GM12864 (cell line): ENCODE results near the gene NET1.

Source experiments
- DNase-seq: peaks from one replicate; pipeline ENCODE4 v3.0.0-alpha.2; 2011; ENCODE audit warnings: low read depth
- H3K4me3 ChIP-seq: 2 replicates; pipeline ENCODE4 v1.5.1; 2011; ENCODE audit warnings: mild to moderate bottlenecking, low read depth, low read length, control low read depth
- TF ChIP-seq, protein P1 (sequence below): IDR thresholded peaks from 2 replicates; pipeline ENCODE4 v1.5.1; 2011; ENCODE audit warnings: low read depth, mild to moderate bottlenecking, moderate library complexity, low read length, control low read depth, inconsistent platforms; ENCODE audit errors: missing control alignments

The NET1 gene

DNA sequence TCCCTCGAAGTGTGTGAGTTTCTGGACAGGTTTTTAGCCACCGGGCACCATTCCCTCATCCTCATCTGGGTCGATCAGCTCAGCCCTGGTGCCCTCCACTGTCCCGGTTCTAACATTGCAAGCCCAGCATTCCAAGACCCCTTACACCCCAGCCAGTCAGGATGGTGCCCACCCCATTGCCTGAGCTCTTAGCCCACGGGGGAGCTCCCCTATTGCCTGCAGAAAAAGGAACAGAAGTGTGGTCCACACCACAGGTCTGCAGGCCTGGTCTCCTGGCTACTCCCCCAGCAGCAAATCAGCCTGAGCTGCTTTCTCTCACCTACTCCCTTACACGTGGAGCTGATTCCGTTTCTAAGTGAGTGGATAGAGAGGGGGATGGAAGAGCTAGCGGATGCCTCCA is 82.3 kb downstream of the NET1 start:
- no peak overlapping the region for H3K4me3 ChIP-seq
- TF ChIP-seq, protein P1, sequence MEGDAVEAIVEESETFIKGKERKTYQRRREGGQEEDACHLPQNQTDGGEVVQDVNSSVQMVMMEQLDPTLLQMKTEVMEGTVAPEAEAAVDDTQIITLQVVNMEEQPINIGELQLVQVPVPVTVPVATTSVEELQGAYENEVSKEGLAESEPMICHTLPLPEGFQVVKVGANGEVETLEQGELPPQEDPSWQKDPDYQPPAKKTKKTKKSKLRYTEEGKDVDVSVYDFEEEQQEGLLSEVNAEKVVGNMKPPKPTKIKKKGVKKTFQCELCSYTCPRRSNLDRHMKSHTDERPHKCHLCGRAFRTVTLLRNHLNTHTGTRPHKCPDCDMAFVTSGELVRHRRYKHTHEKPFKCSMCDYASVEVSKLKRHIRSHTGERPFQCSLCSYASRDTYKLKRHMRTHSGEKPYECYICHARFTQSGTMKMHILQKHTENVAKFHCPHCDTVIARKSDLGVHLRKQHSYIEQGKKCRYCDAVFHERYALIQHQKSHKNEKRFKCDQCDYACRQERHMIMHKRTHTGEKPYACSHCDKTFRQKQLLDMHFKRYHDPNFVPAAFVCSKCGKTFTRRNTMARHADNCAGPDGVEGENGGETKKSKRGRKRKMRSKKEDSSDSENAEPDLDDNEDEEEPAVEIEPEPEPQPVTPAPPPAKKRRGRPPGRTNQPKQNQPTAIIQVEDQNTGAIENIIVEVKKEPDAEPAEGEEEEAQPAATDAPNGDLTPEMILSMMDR: no peak
- no peak for DNase-seq

DNA sequence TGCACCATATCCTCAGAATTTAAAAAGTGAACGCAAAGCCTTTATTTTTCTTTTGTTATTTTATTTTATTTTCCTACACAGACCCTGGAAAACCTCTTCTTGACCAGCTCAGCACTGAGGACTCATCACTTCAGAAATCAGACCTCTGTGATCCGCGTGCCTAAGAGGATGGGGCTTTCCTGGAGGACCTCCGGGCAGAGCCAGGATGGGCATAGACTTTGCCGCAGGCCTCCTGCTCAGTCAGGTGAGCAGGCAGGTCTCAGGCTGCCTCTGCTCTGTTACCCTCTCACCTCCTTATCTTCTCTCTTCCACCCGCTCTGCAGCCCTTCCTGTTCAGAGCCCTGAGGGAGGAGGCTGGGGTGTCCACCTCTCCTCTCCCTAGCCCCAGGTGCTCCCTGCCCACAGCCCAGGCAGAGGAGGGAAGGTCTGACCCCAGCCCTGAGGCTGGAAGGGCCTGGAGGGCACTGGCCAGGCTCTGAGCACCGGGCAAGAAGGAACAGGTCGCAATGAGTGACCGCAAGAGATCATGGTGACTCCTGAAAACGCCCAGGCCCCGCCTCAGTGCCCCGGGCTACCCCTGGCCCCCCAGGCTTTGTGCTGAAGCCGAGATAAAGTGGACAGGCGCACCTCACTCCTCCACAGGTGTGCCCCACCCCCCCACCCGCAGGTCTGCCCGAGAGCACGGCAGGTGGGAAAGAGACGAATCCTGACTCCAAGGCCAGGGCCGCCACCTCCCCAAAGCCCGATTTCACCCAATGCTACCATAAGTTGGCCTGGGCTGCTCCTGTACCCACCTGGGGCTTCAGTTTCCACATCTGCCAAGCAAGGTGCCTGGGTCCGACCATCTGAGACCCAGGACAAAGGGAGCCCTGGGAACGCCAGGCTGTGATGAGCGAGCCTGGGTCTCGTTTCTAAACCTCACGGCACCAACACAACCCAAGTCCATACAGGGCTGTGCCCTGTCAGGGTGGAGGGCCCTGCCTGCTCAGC is 84.2 kb downstream of the NET1 start:
- TF ChIP-seq, protein P1: no peak
- no peak overlapping the region for H3K4me3 ChIP-seq
- no peak for DNase-seq

DNA sequence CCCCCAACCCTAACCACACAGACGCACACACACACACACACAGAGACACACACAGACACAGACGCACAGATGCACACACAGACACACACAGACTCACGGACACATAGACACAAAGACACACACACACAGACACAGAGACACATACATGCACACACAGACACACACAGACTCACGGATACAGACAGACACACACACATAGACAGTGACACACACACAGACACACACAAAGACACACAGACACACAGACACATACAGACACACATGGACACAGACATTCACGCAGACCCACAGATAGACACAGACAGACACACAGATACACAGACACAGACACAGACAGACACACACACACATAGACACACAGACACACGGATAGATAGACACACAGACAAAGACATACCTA is 84.9 kb downstream of the NET1 start:
- TF ChIP-seq, protein P1: no peak
- H3K4me3 ChIP-seq: no peak overlapping the region
- DNase-seq: no peak

DNA sequence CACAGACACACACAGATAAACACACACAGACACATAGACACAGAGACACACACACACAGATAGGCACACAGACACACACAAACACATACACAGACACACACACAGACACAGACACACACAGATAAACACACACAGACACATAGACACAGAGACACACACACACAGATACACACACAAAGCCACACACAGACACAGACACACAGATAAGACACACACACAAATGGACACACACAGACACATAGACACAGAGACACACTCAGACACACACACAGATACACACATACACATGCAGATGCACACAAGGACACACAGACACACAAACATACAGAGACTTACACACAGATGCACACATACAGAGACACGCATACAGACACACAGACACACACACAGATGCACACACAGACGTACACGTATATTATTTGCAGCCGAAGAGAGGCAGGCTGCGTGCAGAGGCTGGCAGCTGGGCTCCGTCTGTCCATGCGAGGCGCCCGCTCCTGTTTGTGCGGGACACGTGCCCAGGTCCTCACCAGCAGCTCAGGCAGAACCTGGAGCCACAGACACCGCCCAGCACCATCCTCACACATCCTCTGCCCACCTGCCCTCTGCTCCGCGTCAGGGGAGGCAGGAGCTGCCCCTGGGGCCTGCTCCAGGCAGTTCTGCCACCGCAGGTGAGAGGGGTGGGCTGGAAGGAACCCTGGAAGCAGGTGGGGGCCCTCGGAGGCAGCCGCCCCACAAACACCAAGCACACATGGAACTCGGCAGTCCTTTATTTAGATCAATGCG is 85.8 kb downstream of the NET1 start:
- TF ChIP-seq, protein P1: no peak
- H3K4me3 ChIP-seq: no peak overlapping the region
- no peak for DNase-seq

DNA sequence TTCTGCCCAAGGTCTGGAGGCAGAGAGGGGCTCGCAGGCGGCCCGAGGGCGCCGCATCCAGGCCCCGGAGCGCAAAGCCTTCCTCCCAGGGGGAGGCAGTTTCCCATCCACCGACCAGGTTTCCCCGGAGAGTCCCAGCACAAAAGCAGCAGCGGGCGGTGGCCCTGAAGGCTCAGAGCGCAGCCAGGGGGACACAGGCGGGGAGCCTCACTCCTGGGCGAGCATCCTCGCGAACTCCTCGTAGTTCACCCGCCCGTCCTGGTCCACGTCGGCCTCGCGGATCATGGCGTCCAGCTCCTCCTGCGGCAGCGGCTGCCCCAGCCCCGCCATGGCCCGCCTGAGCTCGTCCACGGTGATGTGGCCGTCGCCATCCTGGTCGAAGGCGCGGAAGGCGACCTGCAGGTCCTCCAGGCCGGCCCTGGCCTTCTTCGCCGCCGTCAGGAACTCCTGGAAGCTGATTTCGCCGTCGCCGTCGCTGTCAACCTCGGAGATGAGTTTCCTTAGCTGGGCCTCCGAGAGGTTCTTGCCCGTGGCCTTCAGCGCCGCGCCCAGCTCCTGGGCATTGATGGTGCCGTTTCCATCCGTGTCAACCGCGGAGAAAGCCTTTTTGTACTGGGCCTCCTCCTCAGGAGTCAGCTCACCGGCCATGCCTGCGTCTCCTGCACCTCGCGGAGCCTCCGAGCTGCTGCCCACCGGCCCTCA is 86.6 kb downstream of the NET1 start:
- TF ChIP-seq, protein P1: no peak
- DNase-seq: no peak
- no peak overlapping the region for H3K4me3 ChIP-seq

DNA sequence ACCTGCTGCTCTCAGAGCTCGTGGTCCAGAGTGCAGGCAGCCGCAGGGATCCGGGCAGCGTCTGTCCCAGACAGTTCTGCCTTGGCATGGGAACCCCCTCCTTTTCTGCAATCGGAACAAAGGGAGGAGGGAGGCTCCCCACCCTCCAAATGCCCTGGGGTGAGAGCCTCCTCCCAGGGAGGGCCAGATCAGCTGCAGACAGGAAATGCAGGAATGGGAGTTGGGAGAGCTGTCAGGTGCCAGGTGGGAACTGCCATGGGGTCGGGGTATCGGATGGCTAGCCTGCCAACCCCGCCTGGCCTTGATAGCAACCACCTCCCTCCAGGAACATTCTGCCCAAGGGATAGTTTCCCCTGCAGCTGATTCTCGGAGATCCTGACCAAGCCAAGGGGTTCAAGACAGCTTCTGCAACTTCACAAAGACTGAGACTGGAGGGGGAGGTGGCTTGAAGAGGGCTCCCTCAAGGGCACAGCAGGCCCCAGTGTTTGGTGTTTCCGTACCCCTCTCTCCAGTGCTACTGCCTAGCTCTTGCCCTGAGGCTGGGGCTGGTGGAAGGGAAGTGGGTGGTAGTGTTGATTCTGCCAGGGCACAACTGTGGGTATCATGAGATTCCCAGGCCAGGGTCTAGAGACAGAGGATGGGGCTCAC is 87.3 kb downstream of the NET1 start, which contains the start of gene CALML5:
Gene CALML5 (minus strand): TSS at position 78 of the 648 bp plus-strand sequence. CDS start 132 bp downstream, outside the sequence.
- no peak within 1 kb of the TSS for H3K4me3 ChIP-seq
- no peak for DNase-seq
- TF ChIP-seq, protein P1: no peak
